ENCODE data around the gene SDS.

GRCh38 chr12:113418213-113418879 is 14.7 kb upstream of the SDS start:
- TF ChIP-seq NFIC (IDR thresholded peaks at IDR 0.05) (no peak), EP300 (IDR thresholded peaks at IDR 0.05; ENCODE audit: borderline replicate concordance) (no peak), REST (IDR thresholded peaks at IDR 0.05; ENCODE audit: low read depth) (no peak), RAD21 (IDR thresholded peaks at IDR 0.05; ENCODE audit: low read depth) (no peak), CREB1 (IDR thresholded peaks at IDR 0.05; ENCODE audit: low read depth) (no peak), FOXM1 (IDR thresholded peaks at IDR 0.05; ENCODE audit: borderline replicate concordance, low read depth) (no peak), EGR1 (IDR thresholded peaks at IDR 0.05) (no peak), CEBPB (IDR thresholded peaks at IDR 0.05) (no peak), TAF1 (IDR thresholded peaks at IDR 0.05; ENCODE audit: low read depth) (no peak), TCF12 (IDR thresholded peaks at IDR 0.05; ENCODE audit: low read depth) (no peak), YY1 (IDR thresholded peaks at IDR 0.05; ENCODE audit: low read depth) (no peak), ZBTB7A (IDR thresholded peaks at IDR 0.05; ENCODE audit: low read depth) (no peak)
- TF ChIP-seq, protein P1, sequence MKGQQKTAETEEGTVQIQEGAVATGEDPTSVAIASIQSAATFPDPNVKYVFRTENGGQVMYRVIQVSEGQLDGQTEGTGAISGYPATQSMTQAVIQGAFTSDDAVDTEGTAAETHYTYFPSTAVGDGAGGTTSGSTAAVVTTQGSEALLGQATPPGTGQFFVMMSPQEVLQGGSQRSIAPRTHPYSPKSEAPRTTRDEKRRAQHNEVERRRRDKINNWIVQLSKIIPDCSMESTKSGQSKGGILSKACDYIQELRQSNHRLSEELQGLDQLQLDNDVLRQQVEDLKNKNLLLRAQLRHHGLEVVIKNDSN (IDR thresholded peaks at IDR 0.05), result no peak
- TF ChIP-seq, protein P2, sequence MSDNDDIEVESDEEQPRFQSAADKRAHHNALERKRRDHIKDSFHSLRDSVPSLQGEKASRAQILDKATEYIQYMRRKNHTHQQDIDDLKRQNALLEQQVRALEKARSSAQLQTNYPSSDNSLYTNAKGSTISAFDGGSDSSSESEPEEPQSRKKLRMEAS (IDR thresholded peaks at IDR 0.05), result no peak
